Thoracic aorta (tissue), 2 donors: ENCODE measurements around the gene DAP. TPM values are rescaled to one million over a fixed set of nuclear protein-coding genes. Genes with fewer than 3 reads are reported as not detected.

Experiments
- ATAC-seq: fragments of 150-250 bp; one replicate; pipeline ENCODE4 v1.8.0; 2017; ENCODE audit warnings: low read depth; ENCODE audit not compliant: insufficient number of reproducible peaks, low FRiP score
- DNase-seq: peaks from one replicate; pipeline ENCODE4 v3.0.0-alpha.2; 2020; ENCODE audit warnings: low spot score
- H3K27ac ChIP-seq, 2 donors: fragments of 200-600 bp; sonication (generic); 1 replicate in 1 of 2; 2 replicates in 1 of 2; pipeline ENCODE4 v1.5.1; 2016; ENCODE audit warnings: mild to moderate bottlenecking in 2 of 2, moderate library complexity in 2 of 2
- H3K27me3 ChIP-seq: fragments of 200-600 bp; sonication (generic); replicated peaks from 2 replicates; pipeline ENCODE4 v1.6.0; 2016; ENCODE audit warnings: mild to moderate bottlenecking; ENCODE audit not compliant: insufficient read depth
- H3K36me3 ChIP-seq: fragments of 200-600 bp; sonication (generic); one replicate; pipeline ENCODE4 v1.5.1; 2016
- H3K4me1 ChIP-seq, 2 donors: fragments of 200-600 bp; sonication (generic); 1 replicate in 1 of 2; 2 replicates in 1 of 2; pipeline versions ENCODE4 v1.5.1 to v1.6.0; 2016; ENCODE audit warnings: low read depth in 2 of 2, mild to moderate bottlenecking in 1 of 2; ENCODE audit not compliant: control insufficient read depth in 1 of 2
- H3K4me3 ChIP-seq: fragments of 200-600 bp; sonication (generic); 2 replicates; pipeline ENCODE4 v1.5.1; 2016; ENCODE audit warnings: mild to moderate bottlenecking
- H3K9me3 ChIP-seq: fragments of 200-600 bp; sonication (generic); 2 replicates; pipeline ENCODE4 v1.5.1; 2016
- CTCF ChIP-seq: fragments of 200-600 bp; sonication (generic); IDR thresholded peaks from one replicate; pipeline ENCODE4 v1.5.1; 2019; ENCODE audit warnings: antibody characterized with exemption
- total RNA-seq, 2 donors: library from RNA; depleted of rRNA; stranded (reverse); fragments of >200 nt; gene quantifications; one replicate each; pipeline versions ENCODE4 v1.1.0 to v1.2.3, GENCODE V29; 2016

The DAP gene
- total RNA-seq, 2 donors from 2014 or later = 79.6 to 113 TPM

- H3K9me3 ChIP-seq = peaks cover 3% of the 10 kb centered on the region
- H3K27ac ChIP-seq = no peak overlapping the region
- no peaks in the 10 kb centered on the region for H3K27me3 ChIP-seq
- no peaks in the 10 kb centered on the region for H3K4me1 ChIP-seq
- DNase-seq (no peak), ATAC-seq (no peak)
- peaks cover 13% of the 10 kb centered on the region for H3K36me3 ChIP-seq
- H3K4me3 ChIP-seq = no peak overlapping the region
- TF ChIP-seq CTCF = no peak
These were observed 87.6 kb downstream of the DAP start for GRCh38 chr5:10673407-10673806.

- Histone ChIP-seq H3K27ac (no peak overlapping the region), H3K36me3 (peaks cover 9% of the 10 kb centered on the region), H3K27me3 (no peaks in the 10 kb centered on the region), H3K4me3 (no peak overlapping the region), H3K9me3 (peaks cover 3% of the 10 kb centered on the region), H3K4me1 (no peaks in the 10 kb centered on the region)
- no peak for DNase-seq
- TF ChIP-seq CTCF = no peak
- ATAC-seq = no peak
These were observed 88.0 kb downstream of the DAP start for GRCh38 chr5:10673017-10673389.

- Histone ChIP-seq H3K4me3 (no peak overlapping the region), H3K36me3 (peaks cover 3% of the 10 kb centered on the region), H3K4me1 (no peaks in the 10 kb centered on the region), H3K27ac (no peak overlapping the region), H3K27me3 (no peaks in the 10 kb centered on the region), H3K9me3 (no peaks in the 10 kb centered on the region)
- TF ChIP-seq CTCF = no peak
- DNase-seq (no peak), ATAC-seq (no peak)
These were observed 88.7 kb downstream of the DAP start for GRCh38 chr5:10672146-10673016.

GRCh38 chr5:10671041-10672008 lies 89.7 kb downstream of the DAP start:
- DNase-seq = no peak
- no peak for ATAC-seq
- Histone ChIP-seq H3K27me3 (no peaks in the 10 kb centered on the region), H3K27ac (no peak overlapping the region), H3K4me1 (no peaks in the 10 kb centered on the region), H3K4me3 (no peak overlapping the region), H3K36me3 (no peaks in the 10 kb centered on the region), H3K9me3 (no peaks in the 10 kb centered on the region)
- TF ChIP-seq CTCF = no peak

GRCh38 chr5:10669983-10670382 lies 91.1 kb downstream of the DAP start:
- H3K4me3 ChIP-seq = no peak overlapping the region
- DNase-seq = no peak
- no peaks in the 10 kb centered on the region for H3K9me3 ChIP-seq
- no peak for ATAC-seq
- no peaks in the 10 kb centered on the region for H3K4me1 ChIP-seq
- H3K27me3 ChIP-seq = no peaks in the 10 kb centered on the region
- no peak for TF ChIP-seq CTCF
- H3K27ac ChIP-seq = no peak overlapping the region
- H3K36me3 ChIP-seq = no peaks in the 10 kb centered on the region
